SK-N-SH (cell line): ENCODE data around the gene PAN2. TPM values are rescaled to one million over a fixed set of nuclear protein-coding genes. Genes with fewer than 3 reads are reported as not detected.

Experiments
- CTCF ChIA-PET: fragments of 300-600, 350-600 bp; formaldehyde crosslinking; extraction: SDS; loops from one replicate; lab custom pipeline; 2021; lab: Yijun Ruan, JAX
- POLR2A ChIA-PET: fragments of 350-600 bp; sonication (Branson Sonifier 250); formaldehyde crosslinking; extraction: SDS; loops from one replicate; lab custom pipeline; 2020; ENCODE audit warnings: antibody characterized with exemption, inconsistent platforms; lab: Yijun Ruan, JAX
- DNase-seq: peaks from one replicate; pipeline ENCODE4 v3.0.0; 2012
- H2AFZ ChIP-seq: fragments of 200-600 bp; sonication (generic); 2 replicates; pipeline ENCODE4 v1.8.1; 2016; ENCODE audit warnings: antibody characterized with exemption, mild to moderate bottlenecking, low read depth
- H3F3A ChIP-seq: fragments of 200-600 bp; sonication (generic); replicated peaks from 2 replicates; pipeline ENCODE3; 2016; ENCODE audit warnings: antibody characterized with exemption, mild to moderate bottlenecking; ENCODE audit not compliant: insufficient read depth
- H3K27ac ChIP-seq, 2 experiments: fragments of 200-500 bp in 1 of 2; fragments of 200-600 bp in 1 of 2; sonication (Bioruptor generic) in 1 of 2; sonication (generic), shearing (Covaris generic) in 1 of 2; 2 replicates each; pipeline versions ENCODE4 v1.5.1 to v1.6.1; 2014 to 2016; ENCODE audit warnings: low read depth in 2 of 2, inconsistent platforms in 1 of 2, low read length in 1 of 2, mild to moderate bottlenecking in 1 of 2, mixed read lengths in 1 of 2
- H3K27me3 ChIP-seq: fragments of 200-600 bp; sonication (generic), shearing (Covaris generic); 2 replicates; pipeline ENCODE4 v1.6.1; 2016; ENCODE audit warnings: mixed run types; ENCODE audit not compliant: insufficient read depth
- H3K36me3 ChIP-seq, 2 experiments: fragments of 200-500 bp in 1 of 2; fragments of 200-600 bp in 1 of 2; sonication (Bioruptor generic) in 1 of 2; sonication (generic) in 1 of 2; replicated peaks in 1 of 2; 2 replicates each; pipeline versions ENCODE3 to v1.5.1; 2014 to 2016; ENCODE audit warnings: low read length in 1 of 2, mild to moderate bottlenecking in 1 of 2; ENCODE audit not compliant: insufficient read depth in 2 of 2, control insufficient read depth in 1 of 2
- H3K4me1 ChIP-seq, 2 experiments: fragments of 200-500 bp in 1 of 2; fragments of 200-600 bp in 1 of 2; sonication (Bioruptor generic) in 1 of 2; sonication (generic), shearing (Covaris generic) in 1 of 2; 2 replicates each; pipeline versions ENCODE4 v1.5.1 to v1.6.1; 2014 to 2016; ENCODE audit warnings: low read depth in 1 of 2, low read length in 1 of 2, mixed run types in 1 of 2; ENCODE audit not compliant: insufficient read depth in 2 of 2, control insufficient read depth in 1 of 2
- H3K4me2 ChIP-seq: fragments of 200-600 bp; sonication (generic), shearing (Covaris generic); 2 replicates; pipeline ENCODE4 v1.6.1; 2017; ENCODE audit warnings: mixed run types
- H3K4me3 ChIP-seq, 2 experiments: fragments of 200-500 bp in 1 of 2; fragments of 200-600 bp in 1 of 2; sonication (Bioruptor generic) in 1 of 2; sonication (generic), shearing (Covaris generic) in 1 of 2; 2 replicates each; pipeline versions ENCODE4 v1.5.1 to v1.8.1; 2014 to 2016; ENCODE audit warnings: low read depth in 2 of 2, inconsistent platforms in 1 of 2, low read length in 1 of 2, mild to moderate bottlenecking in 1 of 2, mixed read lengths in 1 of 2, moderate library complexity in 1 of 2
- H3K79me2 ChIP-seq: fragments of 200-600 bp; sonication (generic); 2 replicates; pipeline ENCODE4 v1.8.1; 2017; ENCODE audit warnings: mild to moderate bottlenecking; ENCODE audit not compliant: insufficient read depth
- H3K9ac ChIP-seq: fragments of 200-600 bp; sonication (generic); 2 replicates; pipeline ENCODE4 v1.6.1; 2017; ENCODE audit warnings: mixed run types
- H3K9me2 ChIP-seq: fragments of 200-600 bp; sonication (generic); 2 replicates; pipeline ENCODE4 v1.6.1; 2017; ENCODE audit warnings: mixed run types
- H3K9me3 ChIP-seq: fragments of 200-600 bp; sonication (generic); 2 replicates; pipeline ENCODE4 v1.6.1; 2017; ENCODE audit warnings: mixed run types, mild to moderate bottlenecking, moderate library complexity
- H4K20me1 ChIP-seq: fragments of 200-600 bp; sonication (generic); 2 replicates; pipeline ENCODE4 v1.6.1; 2017; ENCODE audit warnings: mild to moderate bottlenecking, mixed run types; ENCODE audit not compliant: insufficient read depth
- CHD2 ChIP-seq: fragments of 150-350 bp; IDR thresholded peaks from 2 replicates; pipeline ENCODE4 v1.6.1; 2018; ENCODE audit warnings: low read length; ENCODE audit not compliant: partially characterized antibody
- ELF1 ChIP-seq: IDR thresholded peaks from 2 replicates; pipeline ENCODE4 v1.4.0; 2012
- EP300 ChIP-seq, 2 experiments: IDR thresholded peaks; 2 replicates each; pipeline versions ENCODE4 v1.4.0 to v1.6.1; 2012; ENCODE audit warnings: borderline replicate concordance in 1 of 2, low read depth in 1 of 2, low read length in 1 of 2
- FOXM1 ChIP-seq: IDR thresholded peaks from 2 replicates; pipeline ENCODE4 v1.4.0; 2012; ENCODE audit warnings: low read depth, mild to moderate bottlenecking
- GABPA ChIP-seq: IDR thresholded peaks from 2 replicates; pipeline ENCODE4 v1.4.0; 2012; ENCODE audit warnings: low read depth, mild to moderate bottlenecking
- MEF2A ChIP-seq: IDR thresholded peaks from 2 replicates; pipeline ENCODE4 v1.4.0; 2012; ENCODE audit warnings: low read depth, borderline replicate concordance
- MXI1 ChIP-seq: IDR thresholded peaks from 2 replicates; pipeline ENCODE4 v1.6.1; 2012; ENCODE audit warnings: mild to moderate bottlenecking, low read depth, low read length, improper control_type of control experiment
- NRF1 ChIP-seq: IDR thresholded peaks from 2 replicates; pipeline ENCODE4 v1.6.1; 2012; ENCODE audit warnings: low read depth, mild to moderate bottlenecking, low read length
- POLR2AphosphoS5 ChIP-seq: IDR thresholded peaks from 2 replicates; pipeline ENCODE4 v1.6.1; 2012; ENCODE audit warnings: low read depth, low read length
- RAD21 ChIP-seq: IDR thresholded peaks from 2 replicates; pipeline ENCODE4 v1.6.1; 2012; ENCODE audit warnings: mild to moderate bottlenecking, low read length
- RCOR1 ChIP-seq: fragments of 150-350 bp; IDR thresholded peaks from 2 replicates; pipeline ENCODE4 v1.6.1; 2017; ENCODE audit warnings: antibody characterized with exemption, low read length
- SIN3A ChIP-seq: IDR thresholded peaks from 2 replicates; pipeline ENCODE4 v1.6.1; 2012; ENCODE audit warnings: low read depth, mild to moderate bottlenecking, low read length, moderate library complexity, borderline replicate concordance
- SMC3 ChIP-seq: IDR thresholded peaks from 2 replicates; pipeline ENCODE4 v1.6.1; 2012; ENCODE audit warnings: low read depth, low read length, improper control_type of control experiment
- TAF1 ChIP-seq: IDR thresholded peaks from 2 replicates; pipeline ENCODE4 v1.6.1; 2012; ENCODE audit warnings: low read depth, mild to moderate bottlenecking, low read length, moderate library complexity, borderline replicate concordance
- YY1 ChIP-seq: IDR thresholded peaks from 2 replicates; pipeline ENCODE4 v1.4.0; 2012; ENCODE audit warnings: low read depth, mild to moderate bottlenecking
- WGBS: methylation state at CpG from one replicate; pipeline ENCODE4 v1.1.6; 2017; ENCODE audit warnings: low lambda C conversion rate; 5-methylcytosine and 5-hydroxymethylcytosine counted together
- polyA plus RNA-seq, 3 experiments: library from polyadenylated mRNA; depleted of rRNA; stranded (reverse); fragments of >200 nt; gene quantifications; 2 replicates each; pipeline ENCODE4 v1.2.3, GENCODE V29; 2012
- TF ChIP-seq, protein P1 (sequence below): fragments of 150-350 bp; IDR thresholded peaks from 2 replicates; pipeline ENCODE4 v1.6.1; 2017; ENCODE audit warnings: antibody characterized with exemption, low read length, low read depth, borderline replicate concordance
- TF ChIP-seq, protein P2 (sequence below): fragments of 150-350 bp; IDR thresholded peaks from 2 replicates; pipeline ENCODE4 v1.6.1; 2016; ENCODE audit warnings: mild to moderate bottlenecking, low read depth, low read length
- TF ChIP-seq, protein P3 (sequence below): IDR thresholded peaks from 2 replicates; pipeline ENCODE4; 2012
- TF ChIP-seq, protein P4 (sequence below): IDR thresholded peaks from 2 replicates; pipeline ENCODE4 v1.4.0; 2012; ENCODE audit warnings: low read depth, borderline replicate concordance
- TF ChIP-seq, protein P5 (sequence below): IDR thresholded peaks from 2 replicates; pipeline ENCODE4 v1.4.0; 2012; ENCODE audit warnings: low read depth
- TF ChIP-seq, protein P6 (sequence below): IDR thresholded peaks from 2 replicates; pipeline ENCODE4 v1.4.0; 2012; ENCODE audit warnings: low read depth, borderline replicate concordance
- TF ChIP-seq, protein P7 (sequence below): fragments of 200-600 bp; sonication (generic); IDR thresholded peaks from 2 replicates; pipeline ENCODE4 v1.6.1; 2017; ENCODE audit warnings: antibody characterized with exemption, mild to moderate bottlenecking, moderate library complexity

Gene PAN2
- polyA plus RNA-seq, 1 of the 3 experiments (the other 2 are of a cell fraction), result 37.1 TPM

DNA sequence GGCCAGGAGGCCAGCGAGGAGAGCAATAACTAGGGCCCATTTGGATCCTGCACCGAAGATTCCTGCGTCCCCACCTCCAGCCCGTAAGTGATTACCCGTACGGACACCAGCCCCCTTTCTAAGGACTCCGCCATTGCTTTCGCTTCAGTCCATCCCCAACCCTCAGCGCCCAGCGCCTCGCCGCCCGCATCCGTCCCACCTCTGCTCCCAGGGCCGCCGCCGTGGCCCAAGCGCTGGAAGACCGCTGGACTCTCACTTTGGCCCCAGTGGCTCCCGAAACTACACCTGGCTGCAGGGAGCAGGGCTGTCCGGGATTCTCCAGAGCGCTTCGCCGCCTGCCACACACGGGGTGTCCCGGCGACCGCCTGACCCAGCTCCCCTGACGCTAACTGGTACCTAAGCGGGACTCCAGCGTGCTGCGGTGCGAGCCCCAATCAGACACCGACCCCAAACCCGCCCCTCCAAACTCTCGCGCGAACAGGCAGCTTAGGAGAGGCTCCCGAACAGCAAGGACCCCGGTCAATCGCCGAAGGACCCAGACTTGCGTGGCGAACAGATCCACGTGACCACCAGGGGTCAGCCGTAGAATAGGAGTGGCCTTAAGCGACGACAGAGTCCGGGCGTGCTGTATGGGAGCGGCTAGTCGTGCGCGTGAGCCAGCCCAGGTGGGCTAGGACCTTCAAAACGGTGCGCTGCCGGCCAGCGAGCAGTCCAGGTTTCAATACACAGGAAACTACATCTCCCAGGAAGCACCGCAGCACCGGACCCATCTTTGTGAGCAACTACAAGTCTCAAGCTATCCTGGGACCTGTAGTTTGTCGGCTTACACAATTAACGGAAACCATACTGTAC lies 18.0 kb downstream of the PAN2 start, which contains the start of gene CNPY2:
TSS of gene CNPY2 (minus strand) at position 367 of the 852 bp plus-strand sequence. CDS start 771 bp downstream, outside the sequence.
- peak; percentile 99 for TF ChIP-seq CHD2
- TF ChIP-seq MEF2A, result no peak
- peak; percentile 82 for TF ChIP-seq YY1
- TF ChIP-seq, protein P1, sequence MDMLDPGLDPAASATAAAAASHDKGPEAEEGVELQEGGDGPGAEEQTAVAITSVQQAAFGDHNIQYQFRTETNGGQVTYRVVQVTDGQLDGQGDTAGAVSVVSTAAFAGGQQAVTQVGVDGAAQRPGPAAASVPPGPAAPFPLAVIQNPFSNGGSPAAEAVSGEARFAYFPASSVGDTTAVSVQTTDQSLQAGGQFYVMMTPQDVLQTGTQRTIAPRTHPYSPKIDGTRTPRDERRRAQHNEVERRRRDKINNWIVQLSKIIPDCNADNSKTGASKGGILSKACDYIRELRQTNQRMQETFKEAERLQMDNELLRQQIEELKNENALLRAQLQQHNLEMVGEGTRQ, result peak; percentile 46
- peak; percentile 94 for TF ChIP-seq MXI1
- TF ChIP-seq POLR2AphosphoS5, result peak; percentile 82
- TF ChIP-seq, protein P2, sequence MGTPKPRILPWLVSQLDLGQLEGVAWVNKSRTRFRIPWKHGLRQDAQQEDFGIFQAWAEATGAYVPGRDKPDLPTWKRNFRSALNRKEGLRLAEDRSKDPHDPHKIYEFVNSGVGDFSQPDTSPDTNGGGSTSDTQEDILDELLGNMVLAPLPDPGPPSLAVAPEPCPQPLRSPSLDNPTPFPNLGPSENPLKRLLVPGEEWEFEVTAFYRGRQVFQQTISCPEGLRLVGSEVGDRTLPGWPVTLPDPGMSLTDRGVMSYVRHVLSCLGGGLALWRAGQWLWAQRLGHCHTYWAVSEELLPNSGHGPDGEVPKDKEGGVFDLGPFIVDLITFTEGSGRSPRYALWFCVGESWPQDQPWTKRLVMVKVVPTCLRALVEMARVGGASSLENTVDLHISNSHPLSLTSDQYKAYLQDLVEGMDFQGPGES, result no peak
- TF ChIP-seq, protein P3, sequence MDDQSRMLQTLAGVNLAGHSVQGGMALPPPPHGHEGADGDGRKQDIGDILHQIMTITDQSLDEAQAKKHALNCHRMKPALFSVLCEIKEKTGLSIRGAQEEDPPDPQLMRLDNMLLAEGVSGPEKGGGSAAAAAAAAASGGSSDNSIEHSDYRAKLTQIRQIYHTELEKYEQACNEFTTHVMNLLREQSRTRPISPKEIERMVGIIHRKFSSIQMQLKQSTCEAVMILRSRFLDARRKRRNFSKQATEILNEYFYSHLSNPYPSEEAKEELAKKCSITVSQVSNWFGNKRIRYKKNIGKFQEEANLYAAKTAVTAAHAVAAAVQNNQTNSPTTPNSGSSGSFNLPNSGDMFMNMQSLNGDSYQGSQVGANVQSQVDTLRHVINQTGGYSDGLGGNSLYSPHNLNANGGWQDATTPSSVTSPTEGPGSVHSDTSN, result no peak
- TF ChIP-seq, protein P4, sequence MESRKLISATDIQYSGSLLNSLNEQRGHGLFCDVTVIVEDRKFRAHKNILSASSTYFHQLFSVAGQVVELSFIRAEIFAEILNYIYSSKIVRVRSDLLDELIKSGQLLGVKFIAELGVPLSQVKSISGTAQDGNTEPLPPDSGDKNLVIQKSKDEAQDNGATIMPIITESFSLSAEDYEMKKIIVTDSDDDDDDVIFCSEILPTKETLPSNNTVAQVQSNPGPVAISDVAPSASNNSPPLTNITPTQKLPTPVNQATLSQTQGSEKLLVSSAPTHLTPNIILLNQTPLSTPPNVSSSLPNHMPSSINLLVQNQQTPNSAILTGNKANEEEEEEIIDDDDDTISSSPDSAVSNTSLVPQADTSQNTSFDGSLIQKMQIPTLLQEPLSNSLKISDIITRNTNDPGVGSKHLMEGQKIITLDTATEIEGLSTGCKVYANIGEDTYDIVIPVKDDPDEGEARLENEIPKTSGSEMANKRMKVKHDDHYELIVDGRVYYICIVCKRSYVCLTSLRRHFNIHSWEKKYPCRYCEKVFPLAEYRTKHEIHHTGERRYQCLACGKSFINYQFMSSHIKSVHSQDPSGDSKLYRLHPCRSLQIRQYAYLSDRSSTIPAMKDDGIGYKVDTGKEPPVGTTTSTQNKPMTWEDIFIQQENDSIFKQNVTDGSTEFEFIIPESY, result peak; percentile 97
- 0 out of 2 replicates have a peak, but pooled peaks have one; percentile 13 for TF ChIP-seq RCOR1
- 0 out of 2 replicates have a peak, but pooled peaks have one; percentile 25 for TF ChIP-seq ELF1
- TF ChIP-seq RAD21, result peak; percentile 55
- peak; percentile 78; the same call in 1 of the 2 replicates for TF ChIP-seq SIN3A
- TF ChIP-seq SMC3, result peak; percentile 16; the same call in 1 of the 2 replicates
- TF ChIP-seq EP300 (IDR thresholded peaks at IDR 0.05; ENCODE audit: borderline replicate concordance in 1 of 2, low read depth in 1 of 2, low read length in 1 of 2), result no peak; a peak in 1 of 4 replicates
- TF ChIP-seq FOXM1, result no peak
- TF ChIP-seq GABPA, result peak; percentile 45; the same call in 1 of the 2 replicates
- TF ChIP-seq, protein P5, sequence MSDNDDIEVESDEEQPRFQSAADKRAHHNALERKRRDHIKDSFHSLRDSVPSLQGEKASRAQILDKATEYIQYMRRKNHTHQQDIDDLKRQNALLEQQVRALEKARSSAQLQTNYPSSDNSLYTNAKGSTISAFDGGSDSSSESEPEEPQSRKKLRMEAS, result peak; percentile 86
- TF ChIP-seq NRF1, result peak; percentile 48
- TF ChIP-seq, protein P6, sequence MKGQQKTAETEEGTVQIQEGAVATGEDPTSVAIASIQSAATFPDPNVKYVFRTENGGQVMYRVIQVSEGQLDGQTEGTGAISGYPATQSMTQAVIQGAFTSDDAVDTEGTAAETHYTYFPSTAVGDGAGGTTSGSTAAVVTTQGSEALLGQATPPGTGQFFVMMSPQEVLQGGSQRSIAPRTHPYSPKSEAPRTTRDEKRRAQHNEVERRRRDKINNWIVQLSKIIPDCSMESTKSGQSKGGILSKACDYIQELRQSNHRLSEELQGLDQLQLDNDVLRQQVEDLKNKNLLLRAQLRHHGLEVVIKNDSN, result peak; percentile 90
- TF ChIP-seq, protein P7, sequence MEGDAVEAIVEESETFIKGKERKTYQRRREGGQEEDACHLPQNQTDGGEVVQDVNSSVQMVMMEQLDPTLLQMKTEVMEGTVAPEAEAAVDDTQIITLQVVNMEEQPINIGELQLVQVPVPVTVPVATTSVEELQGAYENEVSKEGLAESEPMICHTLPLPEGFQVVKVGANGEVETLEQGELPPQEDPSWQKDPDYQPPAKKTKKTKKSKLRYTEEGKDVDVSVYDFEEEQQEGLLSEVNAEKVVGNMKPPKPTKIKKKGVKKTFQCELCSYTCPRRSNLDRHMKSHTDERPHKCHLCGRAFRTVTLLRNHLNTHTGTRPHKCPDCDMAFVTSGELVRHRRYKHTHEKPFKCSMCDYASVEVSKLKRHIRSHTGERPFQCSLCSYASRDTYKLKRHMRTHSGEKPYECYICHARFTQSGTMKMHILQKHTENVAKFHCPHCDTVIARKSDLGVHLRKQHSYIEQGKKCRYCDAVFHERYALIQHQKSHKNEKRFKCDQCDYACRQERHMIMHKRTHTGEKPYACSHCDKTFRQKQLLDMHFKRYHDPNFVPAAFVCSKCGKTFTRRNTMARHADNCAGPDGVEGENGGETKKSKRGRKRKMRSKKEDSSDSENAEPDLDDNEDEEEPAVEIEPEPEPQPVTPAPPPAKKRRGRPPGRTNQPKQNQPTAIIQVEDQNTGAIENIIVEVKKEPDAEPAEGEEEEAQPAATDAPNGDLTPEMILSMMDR, result peak; percentile 24; the same call in 1 of the 2 replicates
- peak; percentile 81; the same call in 1 of the 2 replicates for TF ChIP-seq TAF1

More for the DNA sequence above, 18.0 kb downstream of the PAN2 start, which contains the start of gene CNPY2:
- DNase-seq, result peak; percentile 95
- Histone ChIP-seq H3K9me3 (no peaks in the 10 kb centered on the region), H3F3A (peaks cover 20% of the 10 kb centered on the region), H3K4me1 (peaks cover 12 to 13% of the 10 kb centered on the region in 2 experiments; a peak in 3 of 4 replicates), H3K4me2 (peak within 1 kb of the TSS; percentile 94), H3K79me2 (peaks cover 26% of the 10 kb centered on the region), H3K9ac (peak within 1 kb of the TSS; percentile 93), H3K27ac (peak within 1 kb of the TSS; percentile 84 to 91), H4K20me1 (no peaks in the 10 kb centered on the region), H2AFZ (peak within 1 kb of the TSS; percentile 80), H3K36me3 (peaks cover 14 to 19% of the 10 kb centered on the region in 2 experiments), H3K9me2 (no peaks in the 10 kb centered on the region), H3K27me3 (no peaks in the 10 kb centered on the region), H3K4me3 (peak within 1 kb of the TSS; percentile 83 to 86)
- ChIA-PET POLR2A (interaction anchor here (0.6 to 2.8 kb wide), 17 partner anchors 9 to 409 kb away, joined by 3 to 15 read pairs (median 4); partner anchors contain the start of genes ANKRD52, CS, NACA and PAN2), CTCF (interaction anchor here (0.6 to 1.9 kb wide), 14 partner anchors 17 to 172 kb away, joined by 3 to 15 read pairs (median 3); partner anchors contain the start of genes ANKRD52, GLS2, RNF41 and TIMELESS)
- WGBS, result 0% methylated on average over 23 of the region's 62 CpGs
